HFFc6 (cell line): ENCODE data around the gene TMEM204. TPM values are rescaled to one million over a fixed set of nuclear protein-coding genes. Genes with fewer than 3 reads are reported as not detected.

ENCODE experiments used
- DNase-seq: peaks from one replicate; pipeline ENCODE4 v3.0.0-alpha.2; 2018
- H3K27ac Mint-ChIP-seq: 2 replicates; pipeline ENCODE4 v1.8.0; 2020; ENCODE audit warnings: mild to moderate bottlenecking, mixed read lengths
- H3K27me3 Mint-ChIP-seq: 2 replicates; pipeline ENCODE4 v1.8.0; 2021; ENCODE audit warnings: mild to moderate bottlenecking, moderate library complexity, mixed read lengths; ENCODE audit not compliant: insufficient read depth
- H3K36me3 Mint-ChIP-seq: 2 replicates; pipeline ENCODE4 v1.8.0; 2021; ENCODE audit warnings: low read depth, mixed read lengths
- H3K4me1 Mint-ChIP-seq: 2 replicates; pipeline ENCODE4 v1.8.0; 2020; ENCODE audit warnings: low read depth, mixed read lengths
- H3K4me3 Mint-ChIP-seq: 2 replicates; pipeline ENCODE4 v1.8.0; 2020; ENCODE audit warnings: mild to moderate bottlenecking, moderate library complexity, mixed read lengths
- H3K9me3 Mint-ChIP-seq: 2 replicates; pipeline ENCODE4 v1.8.0; 2020; ENCODE audit warnings: mild to moderate bottlenecking, mixed read lengths
- CTCF ChIP-seq: fragments of 200-600 bp; sonication (generic); IDR thresholded peaks from 2 replicates; pipeline ENCODE4 v1.5.0; 2021; ENCODE audit warnings: antibody characterized with exemption, mild to moderate bottlenecking
- total RNA-seq, 6 experiments: library from RNA; stranded (reverse); fragmentation: NEBNext Ultra II Directional; extraction: Animal tissue kit (Norgen Biotek cat#: 25700); gene quantifications; 2 replicates in 1 of 6; 3 replicates in 5 of 6; pipeline ENCODE4 v1.2.3, GENCODE V29; 2021

Gene TMEM204
- total RNA-seq, 6 experiments from 2014 or later = 15.4 to 28.5 (median 16.2) TPM

- Mint-ChIP-seq H3K4me3 (no peak overlapping the region), H3K36me3 (peaks cover 3% of the 10 kb centered on the region; the same call in 1 of the 2 replicates), H3K9me3 (no peaks in the 10 kb centered on the region), H3K27me3 (no peaks in the 10 kb centered on the region; the same call in 1 of the 2 replicates), H3K27ac (no peak overlapping the region), H3K4me1 (peaks cover 15% of the 10 kb centered on the region)
- no peak for TF ChIP-seq CTCF
- DNase-seq = no peak
Measured at GRCh38 chr16:1496464-1496863, 37.0 kb upstream of the TMEM204 start.

- Mint-ChIP-seq H3K4me1 (peaks cover 15% of the 10 kb centered on the region), H3K27me3 (no peaks in the 10 kb centered on the region; the same call in 1 of the 2 replicates), H3K4me3 (no peak overlapping the region), H3K27ac (no peak overlapping the region), H3K36me3 (peaks cover 3% of the 10 kb centered on the region; the same call in 1 of the 2 replicates), H3K9me3 (no peaks in the 10 kb centered on the region)
- no peak for DNase-seq
- no peak for TF ChIP-seq CTCF
Measured at GRCh38 chr16:1497014-1497598, 36.4 kb upstream of the TMEM204 start.

GRCh38 chr16:1498899-1499676, 34.4 kb upstream of the TMEM204 start:
- DNase-seq = no peak
- no peak for TF ChIP-seq CTCF
- Mint-ChIP-seq H3K4me3 (no peak overlapping the region), H3K27me3 (no peaks in the 10 kb centered on the region; the same call in 1 of the 2 replicates), H3K36me3 (peaks cover 14% of the 10 kb centered on the region; the same call in 1 of the 2 replicates), H3K9me3 (no peaks in the 10 kb centered on the region), H3K27ac (no peak overlapping the region), H3K4me1 (peaks cover 6% of the 10 kb centered on the region; the same call in 1 of the 2 replicates)

GRCh38 chr16:1499756-1500464, 33.6 kb upstream of the TMEM204 start:
- DNase-seq = no peak
- Mint-ChIP-seq H3K27me3 (no peaks in the 10 kb centered on the region; the same call in 1 of the 2 replicates), H3K4me1 (no peaks in the 10 kb centered on the region), H3K9me3 (no peaks in the 10 kb centered on the region), H3K27ac (no peak overlapping the region), H3K4me3 (no peak overlapping the region), H3K36me3 (peaks cover 14% of the 10 kb centered on the region; the same call in 1 of the 2 replicates)
- no peak for TF ChIP-seq CTCF

- Mint-ChIP-seq H3K36me3 (peaks cover 14% of the 10 kb centered on the region; the same call in 1 of the 2 replicates), H3K4me3 (no peak overlapping the region), H3K4me1 (no peaks in the 10 kb centered on the region), H3K9me3 (no peaks in the 10 kb centered on the region), H3K27ac (no peak overlapping the region), H3K27me3 (no peaks in the 10 kb centered on the region; the same call in 1 of the 2 replicates)
- DNase-seq = no peak
- TF ChIP-seq CTCF = no peak
Measured at GRCh38 chr16:1500465-1501150, 32.9 kb upstream of the TMEM204 start.
